DOHH2 (cell line): Measurements from ENCODE around the gene SMIM38.

Experiments used
- H3F3A ChIP-seq: fragments of 200-600 bp; sonication (generic), shearing (Covaris generic); 2 replicates; pipeline ENCODE4 v1.6.0; 2016; ENCODE audit warnings: antibody characterized with exemption, mild to moderate bottlenecking; ENCODE audit not compliant: control insufficient read depth, insufficient read depth
- H3K27ac ChIP-seq: fragments of 200-600 bp; sonication (generic); 2 replicates; pipeline ENCODE4 v1.5.1; 2014; ENCODE audit warnings: low read depth, mild to moderate bottlenecking, low read length, moderate library complexity
- H3K27me3 ChIP-seq: fragments of 200-600 bp; sonication (generic); 2 replicates; pipeline ENCODE4 v1.6.1; 2014; ENCODE audit warnings: mild to moderate bottlenecking, low read length, mixed read lengths; ENCODE audit not compliant: control insufficient read depth
- H3K36me3 ChIP-seq: fragments of 200-600 bp; sonication (generic); 2 replicates; pipeline ENCODE4 v1.6.1; 2014; ENCODE audit warnings: mild to moderate bottlenecking, low read length, moderate library complexity, mixed read lengths; ENCODE audit not compliant: control insufficient read depth
- H3K4me1 ChIP-seq: fragments of 200-600 bp; sonication (generic); 2 replicates; pipeline ENCODE4 v1.6.1; 2014; ENCODE audit warnings: mild to moderate bottlenecking, low read length, mixed read lengths; ENCODE audit not compliant: control insufficient read depth
- H3K4me2 ChIP-seq: fragments of 200-600 bp; sonication (generic); 2 replicates; pipeline ENCODE4 v1.6.0; 2014; ENCODE audit warnings: mild to moderate bottlenecking, low read length, moderate library complexity
- H3K4me3 ChIP-seq: fragments of 200-600 bp; sonication (generic); 2 replicates; pipeline ENCODE4 v1.5.1; 2014; ENCODE audit warnings: mild to moderate bottlenecking, low read length, mixed read lengths
- H3K79me2 ChIP-seq: fragments of 200-600 bp; sonication (generic); 2 replicates; pipeline ENCODE4 v1.6.1; 2014; ENCODE audit warnings: mild to moderate bottlenecking, low read length, mixed read lengths; ENCODE audit not compliant: control insufficient read depth
- H3K9me2 ChIP-seq: fragments of 200-600 bp; sonication (generic); replicated peaks from 2 replicates; pipeline ENCODE4 v1.6.1; 2014; ENCODE audit warnings: mild to moderate bottlenecking, low read length, mixed read lengths; ENCODE audit not compliant: control insufficient read depth
- H3K9me3 ChIP-seq: fragments of 200-600 bp; sonication (generic); 2 replicates; pipeline ENCODE4 v1.6.1; 2014; ENCODE audit warnings: antibody characterized with exemption, low read length, mixed read lengths; ENCODE audit not compliant: control insufficient read depth, insufficient read depth
- H4K20me1 ChIP-seq: fragments of 200-600 bp; sonication (generic); 2 replicates; pipeline ENCODE4 v1.6.0; 2014; ENCODE audit warnings: low read depth, mild to moderate bottlenecking, antibody characterized with exemption, low read length, moderate library complexity; ENCODE audit not compliant: control insufficient read depth, insufficient read depth
- EZH2phosphoT487 ChIP-seq: fragments of 200-600 bp; sonication (generic); IDR thresholded peaks from 2 replicates; pipeline ENCODE4 v1.6.1; 2017; ENCODE audit warnings: borderline replicate concordance, mild to moderate bottlenecking, antibody characterized with exemption, low read length, moderate library complexity, mixed read lengths
- TF ChIP-seq, protein P1 (sequence below): fragments of 200-600 bp; sonication (generic); IDR thresholded peaks from one replicate; pipeline ENCODE4 v1.5.1; 2014; ENCODE audit warnings: antibody characterized with exemption, mild to moderate bottlenecking, low read depth, low read length; ENCODE audit not compliant: poor library complexity, severe bottlenecking

Gene SMIM38

DNA sequence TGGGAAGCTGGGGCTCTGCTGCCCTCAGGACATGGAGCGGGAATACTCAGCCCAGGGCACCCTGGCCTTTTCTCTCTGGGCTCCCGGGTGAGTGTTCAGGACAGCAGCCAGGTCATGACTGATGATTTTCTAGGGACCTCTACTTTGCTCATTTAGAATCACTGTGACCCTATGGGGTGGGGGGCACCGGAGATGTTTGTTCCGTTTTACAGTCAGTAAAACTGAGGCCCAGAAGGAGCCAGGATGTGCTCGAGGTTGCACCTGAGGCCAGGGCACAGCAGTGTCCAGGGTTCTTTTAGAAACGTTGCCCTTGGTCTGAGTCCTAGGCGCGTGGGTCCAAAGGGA, 48.1 kb downstream of the SMIM38 start:
- H3K27me3 ChIP-seq = no peaks in the 10 kb centered on the region
- H3K79me2 ChIP-seq = no peaks in the 10 kb centered on the region
- no peaks in the 10 kb centered on the region for H3K4me1 ChIP-seq
- no peak overlapping the region for H3K27ac ChIP-seq
- no peaks in the 10 kb centered on the region for H3F3A ChIP-seq
- no peaks in the 10 kb centered on the region for H4K20me1 ChIP-seq
- H3K9me2 ChIP-seq = no peaks in the 10 kb centered on the region
- H3K36me3 ChIP-seq = no peaks in the 10 kb centered on the region
- no peaks in the 10 kb centered on the region for H3K9me3 ChIP-seq
- no peak overlapping the region for H3K4me3 ChIP-seq
- H3K4me2 ChIP-seq = no peak overlapping the region
- TF ChIP-seq EZH2phosphoT487 = no peak
- TF ChIP-seq, protein P1, sequence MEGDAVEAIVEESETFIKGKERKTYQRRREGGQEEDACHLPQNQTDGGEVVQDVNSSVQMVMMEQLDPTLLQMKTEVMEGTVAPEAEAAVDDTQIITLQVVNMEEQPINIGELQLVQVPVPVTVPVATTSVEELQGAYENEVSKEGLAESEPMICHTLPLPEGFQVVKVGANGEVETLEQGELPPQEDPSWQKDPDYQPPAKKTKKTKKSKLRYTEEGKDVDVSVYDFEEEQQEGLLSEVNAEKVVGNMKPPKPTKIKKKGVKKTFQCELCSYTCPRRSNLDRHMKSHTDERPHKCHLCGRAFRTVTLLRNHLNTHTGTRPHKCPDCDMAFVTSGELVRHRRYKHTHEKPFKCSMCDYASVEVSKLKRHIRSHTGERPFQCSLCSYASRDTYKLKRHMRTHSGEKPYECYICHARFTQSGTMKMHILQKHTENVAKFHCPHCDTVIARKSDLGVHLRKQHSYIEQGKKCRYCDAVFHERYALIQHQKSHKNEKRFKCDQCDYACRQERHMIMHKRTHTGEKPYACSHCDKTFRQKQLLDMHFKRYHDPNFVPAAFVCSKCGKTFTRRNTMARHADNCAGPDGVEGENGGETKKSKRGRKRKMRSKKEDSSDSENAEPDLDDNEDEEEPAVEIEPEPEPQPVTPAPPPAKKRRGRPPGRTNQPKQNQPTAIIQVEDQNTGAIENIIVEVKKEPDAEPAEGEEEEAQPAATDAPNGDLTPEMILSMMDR = no peak

DNA sequence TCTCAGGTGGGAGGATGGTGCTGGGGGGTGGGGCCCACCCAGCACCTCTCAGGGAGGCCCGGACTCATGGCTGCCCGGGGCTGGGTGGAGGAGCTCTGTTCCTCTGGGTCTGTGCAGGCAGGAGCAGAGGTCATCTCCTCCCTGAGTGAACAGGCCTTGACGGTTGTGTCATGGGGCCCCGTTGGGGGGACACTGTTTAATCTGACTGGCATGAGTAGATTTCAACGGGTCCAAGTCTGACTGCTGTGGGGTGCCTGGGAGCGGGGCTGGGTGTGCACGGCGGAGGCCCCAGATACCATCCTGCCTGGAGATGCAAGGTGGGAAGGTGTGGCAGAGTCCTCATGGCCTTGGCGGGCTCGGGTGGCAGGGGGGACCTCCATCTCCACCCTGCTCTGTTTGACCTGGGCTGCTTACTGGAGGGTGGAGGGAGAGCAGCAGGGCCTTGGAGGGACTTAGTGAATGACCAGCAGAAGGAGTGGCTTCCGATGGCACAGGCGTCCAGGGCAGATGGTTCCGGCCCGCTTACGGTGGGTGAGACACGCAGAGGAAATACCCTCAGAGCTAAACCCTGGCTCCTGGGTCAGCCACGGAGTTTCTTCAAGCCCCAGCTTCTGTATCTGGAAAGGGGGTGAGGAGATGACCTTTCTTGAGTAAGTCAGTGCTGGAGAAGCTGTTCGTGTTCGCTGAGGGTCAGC, 48.7 kb downstream of the SMIM38 start:
- no peaks in the 10 kb centered on the region for H3K4me1 ChIP-seq
- no peaks in the 10 kb centered on the region for H3K9me3 ChIP-seq
- no peaks in the 10 kb centered on the region for H3K36me3 ChIP-seq
- no peaks in the 10 kb centered on the region for H3K27me3 ChIP-seq
- no peak overlapping the region for H3K4me3 ChIP-seq
- H3F3A ChIP-seq = no peaks in the 10 kb centered on the region
- H3K9me2 ChIP-seq = no peaks in the 10 kb centered on the region
- H3K4me2 ChIP-seq = no peak overlapping the region
- TF ChIP-seq, protein P1 = no peak
- TF ChIP-seq EZH2phosphoT487 = no peak
- no peaks in the 10 kb centered on the region for H4K20me1 ChIP-seq
- H3K79me2 ChIP-seq = no peaks in the 10 kb centered on the region
- H3K27ac ChIP-seq = no peak overlapping the region

- Histone ChIP-seq H3K79me2 (no peaks in the 10 kb centered on the region), H3K4me2 (no peak overlapping the region)
- TF ChIP-seq EZH2phosphoT487 = no peak
- TF ChIP-seq, protein P1 = no peak
Measured at GRCh38 chr11:69204941-69205742, 49.4 kb downstream of the SMIM38 start.

More at GRCh38 chr11:69204941-69205742, 49.4 kb downstream of the SMIM38 start:
- H3K27me3 ChIP-seq = no peaks in the 10 kb centered on the region
- H3K4me3 ChIP-seq = no peak overlapping the region
- no peaks in the 10 kb centered on the region for H3K36me3 ChIP-seq
- H3K9me3 ChIP-seq = no peaks in the 10 kb centered on the region
- H3K4me1 ChIP-seq = no peaks in the 10 kb centered on the region
- H3F3A ChIP-seq = no peaks in the 10 kb centered on the region
- no peaks in the 10 kb centered on the region for H3K9me2 ChIP-seq
- H3K27ac ChIP-seq = no peak overlapping the region
- no peaks in the 10 kb centered on the region for H4K20me1 ChIP-seq
